Parathyroid adenoma (tissue), 2 donors: ENCODE measurements around the gene COL12A1.

ENCODE experiments used
- H2AFZ ChIP-seq: fragments of 300-600 bp; sonication (generic); one replicate; pipeline ENCODE4 v1.7.0; 2017; ENCODE audit warnings: antibody characterized with exemption, mild to moderate bottlenecking
- H3K27ac ChIP-seq: fragments of 300-600 bp; sonication (generic); one replicate; pipeline ENCODE4 v1.7.0; 2017
- H3K27me3 ChIP-seq: fragments of 300-600 bp; sonication (generic); one replicate; pipeline ENCODE4 v1.7.0; 2017; ENCODE audit warnings: low read length; ENCODE audit not compliant: control insufficient read depth, insufficient read depth
- H3K36me3 ChIP-seq: fragments of 300-600 bp; sonication (generic); one replicate; pipeline ENCODE4 v1.7.0; 2017; ENCODE audit warnings: low read length; ENCODE audit not compliant: control insufficient read depth, insufficient read depth
- H3K4me1 ChIP-seq: fragments of 300-600 bp; sonication (generic); one replicate; pipeline ENCODE4 v1.7.0; 2017; ENCODE audit warnings: control low read depth
- H3K4me2 ChIP-seq: fragments of 300-600 bp; sonication (generic); one replicate; pipeline ENCODE4 v1.7.0; 2017; ENCODE audit warnings: low read length
- H3K4me3 ChIP-seq: fragments of 300-600 bp; sonication (generic); one replicate; pipeline ENCODE4 v1.7.0; 2017; ENCODE audit warnings: low read depth, low read length
- H3K79me2 ChIP-seq: fragments of 300-600 bp; sonication (generic); one replicate; pipeline ENCODE4 v1.7.0; 2017; ENCODE audit warnings: control low read depth
- H3K9ac ChIP-seq: fragments of 300-600 bp; sonication (generic); one replicate; pipeline ENCODE4 v1.7.0; 2017; ENCODE audit warnings: mild to moderate bottlenecking
- H3K9me3 ChIP-seq: fragments of 300-600 bp; sonication (generic); one replicate; pipeline ENCODE4 v1.7.0; 2017; ENCODE audit warnings: low read length; ENCODE audit not compliant: control insufficient read depth
- TF ChIP-seq, protein P1 (sequence below): fragments of 300-600 bp; sonication (generic); IDR thresholded peaks from one replicate; pipeline ENCODE4 v1.7.0; 2017; ENCODE audit warnings: antibody characterized with exemption, mild to moderate bottlenecking
- donor health status: primary hyperparathyroidism.

Gene COL12A1

DNA sequence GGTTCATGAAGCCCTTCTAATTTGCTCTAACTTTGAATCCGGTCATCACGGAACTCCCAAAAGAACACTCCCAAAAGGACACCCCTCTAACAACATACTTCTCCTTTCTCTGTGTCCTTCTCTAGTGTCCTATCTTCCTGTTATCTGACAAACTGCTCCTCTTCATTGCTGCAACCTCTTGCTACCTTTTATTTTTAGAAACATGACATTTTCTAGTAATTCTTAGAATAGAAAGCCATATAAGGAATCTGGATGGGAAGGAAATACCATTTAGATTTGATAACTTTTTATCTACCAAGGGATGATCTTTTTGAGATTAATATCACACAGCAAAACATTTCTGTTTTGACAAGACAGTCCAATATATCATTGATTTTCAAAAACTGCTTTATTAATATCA lies 63.1 kb downstream of the COL12A1 start:
- no peak overlapping the region for H3K4me3 ChIP-seq
- H3K36me3 ChIP-seq = no peaks in the 10 kb centered on the region
- no peaks in the 10 kb centered on the region for H3K9me3 ChIP-seq
- no peak overlapping the region for H3K27ac ChIP-seq
- TF ChIP-seq, protein P1, sequence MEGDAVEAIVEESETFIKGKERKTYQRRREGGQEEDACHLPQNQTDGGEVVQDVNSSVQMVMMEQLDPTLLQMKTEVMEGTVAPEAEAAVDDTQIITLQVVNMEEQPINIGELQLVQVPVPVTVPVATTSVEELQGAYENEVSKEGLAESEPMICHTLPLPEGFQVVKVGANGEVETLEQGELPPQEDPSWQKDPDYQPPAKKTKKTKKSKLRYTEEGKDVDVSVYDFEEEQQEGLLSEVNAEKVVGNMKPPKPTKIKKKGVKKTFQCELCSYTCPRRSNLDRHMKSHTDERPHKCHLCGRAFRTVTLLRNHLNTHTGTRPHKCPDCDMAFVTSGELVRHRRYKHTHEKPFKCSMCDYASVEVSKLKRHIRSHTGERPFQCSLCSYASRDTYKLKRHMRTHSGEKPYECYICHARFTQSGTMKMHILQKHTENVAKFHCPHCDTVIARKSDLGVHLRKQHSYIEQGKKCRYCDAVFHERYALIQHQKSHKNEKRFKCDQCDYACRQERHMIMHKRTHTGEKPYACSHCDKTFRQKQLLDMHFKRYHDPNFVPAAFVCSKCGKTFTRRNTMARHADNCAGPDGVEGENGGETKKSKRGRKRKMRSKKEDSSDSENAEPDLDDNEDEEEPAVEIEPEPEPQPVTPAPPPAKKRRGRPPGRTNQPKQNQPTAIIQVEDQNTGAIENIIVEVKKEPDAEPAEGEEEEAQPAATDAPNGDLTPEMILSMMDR = no peak
- no peaks in the 10 kb centered on the region for H3K4me1 ChIP-seq
- no peak overlapping the region for H2AFZ ChIP-seq
- no peaks in the 10 kb centered on the region for H3K79me2 ChIP-seq
- H3K27me3 ChIP-seq = no peaks in the 10 kb centered on the region
- H3K4me2 ChIP-seq = no peak overlapping the region
- no peak overlapping the region for H3K9ac ChIP-seq

DNA sequence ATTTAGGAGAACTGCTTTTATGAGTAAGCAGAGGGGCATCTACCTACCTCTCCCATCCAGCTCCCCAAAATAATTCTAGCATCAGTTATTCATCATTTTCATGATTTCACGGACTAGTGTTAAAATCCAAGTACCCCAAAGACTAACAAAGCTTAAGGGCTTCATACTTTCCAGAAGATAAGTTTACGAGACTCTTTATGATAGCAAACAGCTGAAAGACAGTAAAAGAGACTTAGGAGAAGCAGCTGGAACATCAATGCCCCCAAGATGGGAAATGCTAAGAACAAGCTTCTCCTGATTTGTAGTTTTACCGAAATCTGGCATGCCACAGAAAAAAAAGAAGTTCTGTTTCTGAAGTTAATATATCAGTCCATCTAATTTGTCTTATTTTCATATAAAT lies 70.0 kb downstream of the COL12A1 start:
- Histone ChIP-seq H3K36me3 (no peaks in the 10 kb centered on the region), H3K4me1 (no peaks in the 10 kb centered on the region), H3K27ac (no peak overlapping the region), H3K4me2 (no peak overlapping the region), H3K4me3 (no peak overlapping the region), H3K9me3 (no peaks in the 10 kb centered on the region), H3K79me2 (no peaks in the 10 kb centered on the region), H3K27me3 (no peaks in the 10 kb centered on the region), H3K9ac (no peak overlapping the region), H2AFZ (no peak overlapping the region)
- TF ChIP-seq, protein P1 = no peak

DNA sequence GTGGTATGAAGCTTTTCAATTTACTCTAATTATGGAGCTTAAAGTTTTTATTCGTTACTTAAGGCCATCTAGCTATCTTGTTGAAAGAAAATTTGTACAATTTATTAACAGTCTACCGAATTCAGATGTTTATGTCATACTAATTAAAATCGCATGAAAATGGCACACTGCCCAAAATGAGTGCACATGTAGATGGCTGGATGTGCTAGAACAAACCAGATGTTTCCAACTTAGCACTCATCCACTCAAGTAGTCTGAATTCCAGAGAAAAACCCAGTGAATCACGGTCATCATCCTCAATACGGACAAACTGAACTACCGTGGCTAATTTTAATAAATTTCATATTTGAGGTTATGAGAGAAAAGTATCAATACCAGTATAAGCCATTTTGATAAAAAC lies 70.4 kb downstream of the COL12A1 start:
- no peaks in the 10 kb centered on the region for H3K4me1 ChIP-seq
- no peak overlapping the region for H2AFZ ChIP-seq
- no peak overlapping the region for H3K27ac ChIP-seq
- no peaks in the 10 kb centered on the region for H3K36me3 ChIP-seq
- no peak overlapping the region for H3K4me3 ChIP-seq
- no peak overlapping the region for H3K4me2 ChIP-seq
- no peaks in the 10 kb centered on the region for H3K79me2 ChIP-seq
- no peaks in the 10 kb centered on the region for H3K27me3 ChIP-seq
- TF ChIP-seq, protein P1 = no peak
- no peaks in the 10 kb centered on the region for H3K9me3 ChIP-seq
- no peak overlapping the region for H3K9ac ChIP-seq

DNA sequence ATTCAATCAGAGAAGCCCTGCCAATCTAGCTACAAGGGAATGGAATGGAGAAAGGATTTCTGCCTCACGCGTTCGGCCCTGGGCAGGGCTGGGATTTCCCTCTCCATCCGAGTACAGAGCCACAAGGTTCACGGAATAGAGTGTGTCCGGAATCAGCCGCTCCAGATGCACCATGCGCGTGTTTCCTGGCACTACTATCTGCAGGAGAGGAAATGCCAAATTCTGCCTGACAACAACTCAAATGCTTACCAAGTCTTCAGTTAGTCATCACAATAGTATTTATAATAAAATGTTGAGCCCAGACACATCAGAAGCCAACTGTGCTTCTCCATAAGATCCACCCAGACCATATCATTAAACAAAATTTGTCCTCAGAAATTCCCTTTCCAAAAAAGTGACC lies 75.1 kb downstream of the COL12A1 start:
- Histone ChIP-seq H3K4me3 (no peak overlapping the region), H3K9ac (no peak overlapping the region), H3K4me2 (no peak overlapping the region), H3K36me3 (no peaks in the 10 kb centered on the region), H3K79me2 (no peaks in the 10 kb centered on the region), H2AFZ (no peak overlapping the region), H3K4me1 (no peaks in the 10 kb centered on the region), H3K9me3 (no peaks in the 10 kb centered on the region), H3K27ac (no peak overlapping the region), H3K27me3 (no peaks in the 10 kb centered on the region)
- TF ChIP-seq, protein P1 = no peak

DNA sequence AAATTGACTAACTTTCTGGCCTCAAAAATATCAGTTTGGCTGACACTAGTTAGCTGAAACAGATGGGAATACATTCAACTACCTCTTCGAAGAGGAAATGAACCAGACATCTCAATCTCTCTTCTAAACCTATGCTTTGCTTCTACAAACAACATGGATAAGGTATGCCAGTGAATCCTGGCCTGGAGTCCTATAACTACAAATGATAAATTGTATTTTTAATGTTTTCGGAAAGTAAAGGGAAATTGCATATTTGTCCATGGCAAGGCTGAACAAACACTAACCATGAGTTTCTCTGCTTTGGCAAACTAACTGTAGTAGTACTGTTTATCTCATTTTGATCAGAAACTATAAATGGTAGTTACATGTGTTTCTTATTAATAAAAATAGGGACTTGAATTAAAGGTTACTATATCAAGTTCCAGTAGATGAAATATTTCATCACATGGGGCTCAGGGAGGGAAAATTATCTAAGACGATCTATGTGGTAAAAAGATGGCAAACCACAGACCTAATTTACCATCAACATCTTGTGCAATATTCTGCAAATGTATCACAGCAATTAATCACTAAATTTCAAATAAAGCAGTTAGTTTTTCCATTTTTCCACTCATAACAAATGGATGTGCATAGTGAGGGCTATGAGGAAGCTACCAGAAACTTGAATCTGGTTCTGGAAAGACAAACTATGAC lies 76.8 kb downstream of the COL12A1 start:
- Histone ChIP-seq H3K79me2 (no peaks in the 10 kb centered on the region), H3K27ac (no peak overlapping the region), H3K9me3 (no peaks in the 10 kb centered on the region), H3K36me3 (no peaks in the 10 kb centered on the region), H3K4me1 (no peaks in the 10 kb centered on the region), H3K27me3 (no peaks in the 10 kb centered on the region), H2AFZ (no peak overlapping the region), H3K9ac (no peak overlapping the region), H3K4me2 (no peak overlapping the region), H3K4me3 (no peak overlapping the region)
- TF ChIP-seq, protein P1 = no peak
